Vagina (tissue), 2 donors: ENCODE measurements around the gene PPFIA2.

Source experiments
- POLR2A ChIP-seq, 2 donors: fragments of 450-650 bp; IDR thresholded peaks; one replicate each; pipeline ENCODE4 v1.6.1; 2017; ENCODE audit warnings: antibody characterized with exemption in 2 of 2, mild to moderate bottlenecking in 2 of 2, moderate library complexity in 2 of 2
- POLR2AphosphoS5 ChIP-seq, 2 donors: sonication (generic); formaldehyde crosslinking; IDR thresholded peaks; one replicate each; pipeline ENCODE4 v1.9.0; 2017; ENCODE audit warnings: antibody characterized with exemption in 2 of 2, mild to moderate bottlenecking in 2 of 2, low read depth in 1 of 2; ENCODE audit not compliant: insufficient read depth in 1 of 2
- TF ChIP-seq, protein P1 (sequence below), 3 experiments: fragments of 450-650 bp in 2 of 3; fragments of 200-600 bp in 1 of 3; sonication (generic) in 1 of 3; IDR thresholded peaks; one replicate each; pipeline ENCODE4 v1.5.1; 2017 to 2019; ENCODE audit warnings: antibody characterized with exemption in 3 of 3, mild to moderate bottlenecking in 2 of 3, moderate library complexity in 2 of 3

DNA sequence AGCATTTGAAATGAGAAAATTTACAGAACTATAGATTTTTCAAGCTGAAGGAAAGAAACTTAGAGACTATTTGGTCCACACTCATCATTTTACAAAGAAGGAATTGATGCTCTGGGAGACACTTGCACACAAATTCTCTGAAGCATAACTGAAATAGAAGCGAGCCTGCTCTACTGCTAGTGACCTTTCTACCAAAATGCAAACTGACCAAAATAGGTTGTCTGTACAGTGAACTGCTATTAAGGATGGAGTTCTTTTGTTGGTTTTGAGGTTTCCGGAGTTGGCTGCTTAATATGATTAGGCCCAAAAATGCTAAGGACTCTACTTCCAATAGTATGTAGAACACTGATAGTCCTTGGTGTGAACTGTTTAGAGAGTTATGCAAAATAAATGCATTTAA lies 194.9 kb downstream of the PPFIA2 start:
- TF ChIP-seq, protein P1, sequence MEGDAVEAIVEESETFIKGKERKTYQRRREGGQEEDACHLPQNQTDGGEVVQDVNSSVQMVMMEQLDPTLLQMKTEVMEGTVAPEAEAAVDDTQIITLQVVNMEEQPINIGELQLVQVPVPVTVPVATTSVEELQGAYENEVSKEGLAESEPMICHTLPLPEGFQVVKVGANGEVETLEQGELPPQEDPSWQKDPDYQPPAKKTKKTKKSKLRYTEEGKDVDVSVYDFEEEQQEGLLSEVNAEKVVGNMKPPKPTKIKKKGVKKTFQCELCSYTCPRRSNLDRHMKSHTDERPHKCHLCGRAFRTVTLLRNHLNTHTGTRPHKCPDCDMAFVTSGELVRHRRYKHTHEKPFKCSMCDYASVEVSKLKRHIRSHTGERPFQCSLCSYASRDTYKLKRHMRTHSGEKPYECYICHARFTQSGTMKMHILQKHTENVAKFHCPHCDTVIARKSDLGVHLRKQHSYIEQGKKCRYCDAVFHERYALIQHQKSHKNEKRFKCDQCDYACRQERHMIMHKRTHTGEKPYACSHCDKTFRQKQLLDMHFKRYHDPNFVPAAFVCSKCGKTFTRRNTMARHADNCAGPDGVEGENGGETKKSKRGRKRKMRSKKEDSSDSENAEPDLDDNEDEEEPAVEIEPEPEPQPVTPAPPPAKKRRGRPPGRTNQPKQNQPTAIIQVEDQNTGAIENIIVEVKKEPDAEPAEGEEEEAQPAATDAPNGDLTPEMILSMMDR (IDR thresholded peaks at IDR 0.05) = no peak
- TF ChIP-seq POLR2AphosphoS5 (IDR thresholded peaks at IDR 0.05; ENCODE audit: insufficient read depth in 1 of 2, low read depth in 1 of 2) (no peak), POLR2A (IDR thresholded peaks at IDR 0.05) (no peak)
